Measurements from ENCODE around the gene APH1B.
"Not testable (repeated sequence)": the region's sequence is repeated elsewhere in the genome, so short reads cannot be mapped to it uniquely, and the experiment has no call there.

APH1B gene

GRCh38 chr15:63277038-63277892, at the start of gene APH1B:
Gene APH1B (plus strand): TSS chr15:63277605. CDS start chr15:63277624, 19 bp downstream.
- peak; percentile 54 to 69 (median 61) for DNase-seq (ENCODE audit: low read depth in 3 of 3, low spot score in 1 of 3)

GRCh38 chr15:63227689-63228088, 49.7 kb upstream of the APH1B start:
- no peak for DNase-seq (ENCODE audit: low read depth in 3 of 3, low spot score in 1 of 3)

GRCh38 chr15:63231206-63231605, 46.2 kb upstream of the APH1B start:
- DNase-seq (ENCODE audit: low read depth in 3 of 3, low spot score in 1 of 3) = no peak

- DNase-seq (ENCODE audit: low read depth in 3 of 3, low spot score in 1 of 3) = no peak
Measured at GRCh38 chr15:63231706-63232105, 45.7 kb upstream of the APH1B start.

GRCh38 chr15:63232405-63232804, 45.0 kb upstream of the APH1B start:
- no peak for DNase-seq (ENCODE audit: low read depth in 3 of 3, low spot score in 1 of 3)

GRCh38 chr15:63232943-63233342, 44.5 kb upstream of the APH1B start:
- no peak for DNase-seq (ENCODE audit: low read depth in 3 of 3, low spot score in 1 of 3)

GRCh38 chr15:63233667-63234423, 43.6 kb upstream of the APH1B start:
- no peak for DNase-seq (ENCODE audit: low read depth in 3 of 3, low spot score in 1 of 3)

GRCh38 chr15:63234451-63234870, 42.9 kb upstream of the APH1B start:
- no peak for DNase-seq (ENCODE audit: low read depth in 3 of 3, low spot score in 1 of 3)

- no peak for DNase-seq (ENCODE audit: low read depth in 3 of 3, low spot score in 1 of 3)
Measured at GRCh38 chr15:63236272-63236671, 41.1 kb upstream of the APH1B start.

GRCh38 chr15:63237086-63237485, 40.3 kb upstream of the APH1B start:
- DNase-seq (ENCODE audit: low read depth in 3 of 3, low spot score in 1 of 3) = not testable (repeated sequence)

- no peak for DNase-seq (ENCODE audit: low read depth in 3 of 3, low spot score in 1 of 3)
Measured at GRCh38 chr15:63238171-63238570, 39.2 kb upstream of the APH1B start.

GRCh38 chr15:63238796-63239195, 38.6 kb upstream of the APH1B start:
- DNase-seq (ENCODE audit: low read depth in 3 of 3, low spot score in 1 of 3) = no peak

GRCh38 chr15:63240109-63240508, 37.3 kb upstream of the APH1B start:
- DNase-seq (ENCODE audit: low read depth in 3 of 3, low spot score in 1 of 3) = no peak

GRCh38 chr15:63241316-63241715, 36.1 kb upstream of the APH1B start:
- no peak for DNase-seq (ENCODE audit: low read depth in 3 of 3, low spot score in 1 of 3)

- no peak for DNase-seq (ENCODE audit: low read depth in 3 of 3, low spot score in 1 of 3)
Measured at GRCh38 chr15:63243101-63243500, 34.3 kb upstream of the APH1B start.

GRCh38 chr15:63243776-63244175, 33.6 kb upstream of the APH1B start:
- DNase-seq (ENCODE audit: low read depth in 3 of 3, low spot score in 1 of 3) = no peak

- no peak for DNase-seq (ENCODE audit: low read depth in 3 of 3, low spot score in 1 of 3)
Measured at GRCh38 chr15:63244399-63244798, 33.0 kb upstream of the APH1B start.

- DNase-seq (ENCODE audit: low read depth in 3 of 3, low spot score in 1 of 3) = no peak
Measured at GRCh38 chr15:63244976-63245645, 32.3 kb upstream of the APH1B start.

GRCh38 chr15:63246691-63247469, 30.5 kb upstream of the APH1B start:
- no peak for DNase-seq (ENCODE audit: low read depth in 3 of 3, low spot score in 1 of 3)

GRCh38 chr15:63250312-63250965, 27.0 kb upstream of the APH1B start:
- no peak for DNase-seq (ENCODE audit: low read depth in 3 of 3, low spot score in 1 of 3)
